NCI-H1417 (cell line): ENCODE results near the gene CCDC127.

Source experiments
- DNase-seq, 3 experiments: peaks; one replicate each; lab custom pipeline; 2025; lab: John Stamatoyannopoulos, UW

The CCDC127 gene

DNA sequence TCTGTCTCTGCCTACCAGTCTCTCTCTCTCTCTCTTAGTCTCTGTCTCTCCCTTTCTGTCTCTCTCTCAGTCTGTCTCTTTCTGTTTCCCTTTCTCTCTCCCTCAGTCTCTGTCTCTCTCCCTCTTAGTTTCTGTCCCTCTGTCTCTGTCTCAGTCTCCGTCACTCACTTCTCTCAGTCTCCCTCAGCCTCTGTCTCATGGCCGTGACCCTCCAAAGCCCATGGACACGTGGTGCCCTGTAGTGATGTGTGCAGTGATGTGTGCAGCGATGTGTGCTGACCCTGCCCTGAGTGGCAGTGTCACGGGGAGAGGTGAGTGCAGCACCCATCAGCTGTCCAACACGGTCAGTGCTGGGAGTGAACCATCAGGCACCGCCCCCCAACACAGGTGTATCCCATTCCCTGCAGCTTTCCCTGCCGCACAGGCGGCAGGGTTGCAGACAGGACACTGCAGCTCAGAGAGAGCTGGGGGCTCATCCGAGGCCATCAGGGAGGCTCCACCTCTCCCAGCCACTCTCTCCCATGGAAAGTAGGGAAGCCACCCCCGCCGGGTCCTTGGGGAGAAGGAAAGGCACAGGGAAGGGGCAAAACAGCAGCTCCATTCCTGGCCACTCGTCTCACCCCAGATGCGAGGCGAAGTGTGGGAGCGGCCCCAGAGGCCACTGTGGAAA, 27.5 kb downstream of the CCDC127 start:
- no peak for DNase-seq

DNA sequence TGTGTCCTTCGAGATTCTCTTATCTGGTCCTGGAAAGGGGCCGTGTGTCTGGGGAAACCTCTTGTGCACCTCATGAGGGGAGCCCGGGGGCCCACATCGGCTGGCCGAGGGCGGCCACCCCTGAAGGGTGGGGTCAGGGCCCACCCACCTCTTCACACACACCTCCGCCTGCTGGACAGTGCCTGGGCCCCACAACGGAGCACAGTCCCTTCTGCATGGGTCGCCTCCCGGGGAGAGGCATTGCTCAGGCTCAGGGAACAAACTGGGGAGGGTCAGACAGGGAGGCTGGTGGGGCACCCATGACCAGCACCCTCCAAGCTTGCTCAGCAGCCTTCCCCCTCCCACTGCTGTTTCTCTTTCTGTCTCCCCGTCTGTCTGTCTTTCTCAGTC, 28.0 kb downstream of the CCDC127 start:
- DNase-seq: no peak

DNA sequence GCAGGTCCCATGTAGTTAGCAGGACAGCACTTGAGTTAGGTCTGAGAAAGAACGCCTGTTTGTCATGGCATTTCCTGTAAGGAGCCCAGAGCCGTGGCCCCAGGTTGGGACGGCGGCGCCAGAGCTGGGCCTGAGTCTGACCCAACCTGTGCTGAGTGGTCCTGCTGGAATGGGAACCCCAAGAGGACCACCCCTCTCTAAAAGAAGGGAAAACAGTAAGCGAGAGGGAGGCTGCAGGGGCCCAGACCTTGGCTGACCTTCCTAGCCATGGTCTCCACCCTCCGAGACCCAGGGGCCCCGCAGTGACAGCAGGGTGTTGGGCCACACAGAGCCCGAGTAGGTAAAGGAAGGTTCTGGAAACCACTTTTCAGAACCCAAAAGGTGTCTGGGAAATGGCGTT, 28.5 kb downstream of the CCDC127 start:
- no peak for DNase-seq

- DNase-seq: peak; percentile 85 to 94 (median 93)
These were observed 29.2 kb downstream of the CCDC127 start for GRCh38 chr5:188488-189481.

DNA sequence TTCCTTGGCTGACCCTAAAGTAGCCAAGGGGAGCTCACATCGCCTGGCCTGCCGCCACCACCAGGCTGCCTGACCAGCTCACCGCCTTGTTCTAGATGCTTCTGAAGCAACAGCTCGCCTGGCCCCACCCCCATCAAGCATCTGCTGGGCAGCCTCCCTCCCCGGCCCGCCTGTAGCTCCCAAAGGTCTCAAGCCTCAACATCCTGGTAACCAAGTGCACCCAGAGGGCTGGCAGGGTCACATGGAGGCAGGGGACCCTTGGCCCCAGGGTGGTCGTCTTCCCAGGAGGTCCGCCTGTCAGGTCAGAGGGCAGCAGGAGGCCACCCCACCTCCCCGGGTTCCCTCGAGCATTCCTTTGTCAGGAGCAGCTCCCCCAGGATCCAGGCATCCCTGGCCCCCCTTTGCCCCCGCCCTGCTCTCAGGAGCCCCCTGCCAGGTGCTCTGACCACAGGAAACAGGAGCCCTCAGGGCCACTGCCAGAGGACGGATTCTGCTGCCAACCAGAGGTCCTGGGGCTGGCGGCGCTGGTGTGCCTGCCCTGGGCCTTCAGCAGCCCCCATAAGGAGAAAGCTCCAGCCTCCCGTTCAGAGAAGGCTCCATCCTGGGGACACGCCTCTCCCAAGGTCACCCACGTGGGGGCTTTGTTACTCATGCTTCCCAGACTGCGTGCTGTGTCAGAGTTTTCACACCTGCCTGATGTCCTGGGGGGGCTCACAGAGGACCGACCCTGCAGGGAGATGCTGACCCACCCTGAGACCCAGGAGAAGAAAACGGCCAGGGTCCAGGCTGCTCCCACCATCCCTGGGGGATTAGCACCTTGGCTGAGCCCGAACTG, 30.1 kb downstream of the CCDC127 start:
- DNase-seq: no peak

DNA sequence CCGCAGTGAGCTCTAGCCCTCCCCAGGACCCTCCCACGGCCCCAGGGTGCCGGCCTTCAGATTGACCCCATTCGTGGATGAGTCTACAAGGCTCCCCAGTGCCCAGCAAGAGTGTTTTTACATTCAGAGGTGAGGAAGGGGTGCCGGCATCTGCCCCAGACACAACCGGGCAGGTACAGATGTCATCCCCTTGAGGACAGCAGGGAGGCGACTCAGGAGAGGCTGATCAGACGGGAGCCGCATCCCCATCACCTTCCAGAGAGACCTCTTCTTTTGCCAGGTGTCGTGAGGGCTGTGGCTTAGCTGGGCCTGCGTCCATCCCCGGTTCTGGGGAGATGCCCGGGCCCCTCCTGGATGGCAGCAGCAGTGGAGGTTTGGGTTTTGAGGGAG, 30.9 kb downstream of the CCDC127 start:
- no peak for DNase-seq

DNA sequence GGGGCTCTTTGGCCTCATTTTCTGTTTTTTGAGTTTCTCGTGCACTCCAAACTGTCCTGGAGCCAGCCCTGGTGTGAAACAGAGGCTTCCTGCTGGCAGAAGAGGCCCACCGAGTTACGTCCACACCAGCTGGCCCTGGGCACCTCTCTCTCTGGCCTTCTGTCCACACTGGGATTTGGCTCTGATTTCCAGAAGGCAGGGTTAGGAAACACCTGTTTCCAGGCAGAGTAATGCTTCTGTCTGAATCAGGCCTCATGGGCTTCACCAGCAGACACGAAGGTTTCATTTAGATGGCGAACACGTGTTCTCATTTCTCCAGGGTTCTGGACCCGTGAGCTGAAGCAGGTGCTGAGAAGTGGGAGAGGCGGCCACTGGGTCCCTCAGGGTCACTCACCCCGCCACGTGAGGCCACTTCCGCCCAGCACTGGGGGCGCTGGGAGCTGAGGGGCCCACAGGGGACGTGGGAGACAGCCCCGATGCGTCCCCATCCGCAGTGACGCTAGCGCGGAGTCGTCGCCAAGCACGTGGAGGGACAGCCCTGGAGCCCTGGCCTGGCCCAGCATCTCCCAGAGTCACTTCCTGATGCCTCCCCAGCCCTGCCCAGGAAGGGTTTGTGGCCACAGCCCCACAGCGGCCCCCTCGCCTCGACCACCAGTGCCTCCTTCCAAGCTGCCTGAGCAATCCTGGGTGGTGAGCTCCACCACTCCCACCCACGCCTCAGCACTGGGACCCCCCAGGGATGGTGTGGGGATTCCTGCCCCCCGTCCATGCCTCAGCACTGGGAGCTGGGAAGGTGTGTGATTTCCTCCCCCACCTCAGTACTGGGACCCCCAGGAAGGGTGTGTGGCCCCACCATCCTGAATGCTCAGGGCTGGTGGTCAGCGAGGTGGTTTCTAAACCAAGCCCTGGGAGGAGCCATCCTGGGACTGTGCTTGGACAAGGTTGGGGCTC, 31.6 kb downstream of the CCDC127 start:
- DNase-seq: no peak

- DNase-seq: no peak
These were observed 32.6 kb downstream of the CCDC127 start for GRCh38 chr5:185095-186070.

GRCh38 chr5:184471-184870, 33.5 kb downstream of the CCDC127 start:
- DNase-seq: no peak

DNA sequence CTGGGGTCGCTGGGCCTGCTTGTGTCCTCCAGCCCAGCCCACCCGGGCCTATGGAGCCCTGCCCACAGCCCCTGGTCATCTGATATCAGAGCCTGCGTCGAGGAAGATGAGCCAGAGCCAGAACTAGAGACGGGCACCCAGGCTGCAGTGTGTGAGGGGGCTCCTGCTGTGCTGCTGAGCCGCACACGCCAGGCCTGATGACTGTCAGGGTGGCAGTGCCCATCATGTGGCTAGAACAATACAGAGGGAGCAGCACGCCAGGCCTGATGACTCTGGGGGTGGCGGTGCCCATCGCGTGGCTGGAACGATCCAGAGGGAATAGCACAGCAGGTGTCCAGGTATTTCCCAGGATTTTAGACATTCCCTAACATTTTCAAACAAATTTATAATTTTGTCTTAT, 35.8 kb downstream of the CCDC127 start:
- DNase-seq: no peak

- DNase-seq: no peak
These were observed 36.4 kb downstream of the CCDC127 start for GRCh38 chr5:181566-181965.

DNA sequence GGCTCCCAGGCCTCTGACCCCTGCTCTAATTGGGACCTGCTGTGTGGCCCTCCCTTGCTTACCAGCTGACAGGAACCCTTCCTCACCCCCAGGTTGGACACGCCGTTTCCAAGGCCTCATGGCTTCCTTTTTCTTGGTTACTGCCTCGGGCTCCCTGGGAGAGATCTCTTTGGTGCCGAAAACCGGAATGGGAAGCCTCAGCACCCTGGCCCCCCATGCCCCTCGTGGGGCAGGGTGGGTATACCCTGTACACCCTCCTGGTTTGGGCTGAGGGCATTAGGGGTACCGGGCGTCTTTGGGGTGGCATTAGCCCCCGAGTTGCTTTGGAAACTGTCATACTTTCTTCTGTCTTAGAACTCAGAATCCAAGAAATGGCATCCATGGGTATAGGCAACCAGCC, 36.8 kb downstream of the CCDC127 start:
- DNase-seq: no peak

- DNase-seq: no peak
These were observed 37.6 kb downstream of the CCDC127 start for GRCh38 chr5:180286-180918.

- DNase-seq: no peak
These were observed 38.6 kb downstream of the CCDC127 start for GRCh38 chr5:179401-179800.

DNA sequence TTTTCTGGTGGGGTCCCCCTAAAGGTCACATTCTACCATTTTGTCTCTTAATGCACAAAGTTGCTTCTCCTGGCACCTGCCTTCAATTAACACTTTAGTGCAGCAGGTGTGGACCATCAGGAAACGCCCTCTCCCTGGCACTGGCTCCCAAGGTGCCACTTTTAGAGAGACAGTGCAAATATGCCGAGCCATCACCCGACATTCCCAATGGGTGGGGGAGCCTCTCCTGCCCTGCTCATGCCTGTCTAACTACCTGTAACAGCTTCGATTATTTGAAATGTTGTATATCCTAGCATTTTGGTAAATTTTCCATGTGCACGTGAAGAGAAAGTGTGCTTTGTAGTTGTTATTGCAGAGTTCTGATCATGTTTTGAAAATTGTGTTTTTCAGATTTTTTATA, 39.8 kb downstream of the CCDC127 start:
- peak in 2 of 3 experiments; percentile 48 to 74 for DNase-seq

GRCh38 chr5:176296-176823, 41.6 kb downstream of the CCDC127 start:
- DNase-seq: no peak

DNA sequence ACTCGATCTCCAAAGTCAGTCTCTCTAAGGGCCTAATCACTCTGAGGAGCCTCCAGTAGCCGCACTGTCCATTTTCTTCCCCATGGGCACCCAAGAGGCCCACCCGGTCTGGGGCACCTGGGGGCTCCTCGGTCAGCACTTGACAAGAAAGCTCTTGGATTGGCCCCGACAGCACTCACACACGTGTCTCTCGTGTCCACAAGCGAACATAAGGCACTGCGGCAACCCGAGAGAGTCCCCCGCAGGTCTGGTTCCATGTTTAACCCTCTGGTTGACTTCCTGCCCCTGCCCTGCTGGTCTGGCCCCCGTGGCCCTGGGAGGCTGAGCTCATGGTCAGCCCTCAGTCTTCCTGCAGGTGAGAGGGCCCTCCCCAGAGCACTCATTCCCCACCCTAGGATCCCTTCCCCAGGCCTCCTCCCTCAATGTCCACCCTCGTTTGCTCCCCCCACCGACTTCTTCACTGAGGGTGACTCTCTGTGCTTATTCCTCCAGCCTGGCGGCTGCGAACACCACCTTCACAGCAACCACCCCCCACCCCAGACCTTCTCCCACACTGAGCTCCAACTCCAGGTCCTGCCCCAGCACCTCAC, 43.0 kb downstream of the CCDC127 start:
- no peak for DNase-seq

GRCh38 chr5:174291-174600, 43.7 kb downstream of the CCDC127 start:
- DNase-seq: no peak
